Measurements from ENCODE around the gene FAM236D.
"Not testable (repeated sequence)": the region's sequence is repeated elsewhere in the genome, so short reads cannot be mapped to it uniquely, and the experiment has no call there.

The FAM236D gene

DNA sequence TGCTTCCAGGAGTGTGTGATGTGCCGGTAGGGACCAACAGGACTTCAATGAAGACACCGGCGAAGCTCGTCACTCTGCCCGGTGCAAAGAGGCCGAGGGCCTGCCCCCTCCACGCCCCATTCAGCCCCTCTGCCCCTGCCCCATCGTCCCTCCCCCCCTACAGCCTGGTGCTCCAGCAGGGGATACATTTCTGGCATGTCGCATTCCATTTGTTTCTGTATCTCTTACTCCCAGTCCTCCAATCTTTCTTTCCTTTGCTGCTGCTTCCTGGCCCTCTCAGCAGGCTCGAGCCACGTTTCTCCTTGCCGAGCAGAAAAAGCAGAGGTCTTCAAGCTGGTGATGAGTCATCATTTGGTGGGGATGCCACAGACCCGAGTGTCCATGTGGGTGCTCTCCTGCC lies at the start of gene FAM236D:
FAM236D (minus strand) TSS at position 101 of the 400 bp plus-strand sequence; CDS start at position 1, 100 bp downstream.
- DNase-seq: not testable (repeated sequence)

GRCh38 chrX:72837532-72837931 lies 29.5 kb upstream of the FAM236D start:
- not testable (repeated sequence) for DNase-seq

DNA sequence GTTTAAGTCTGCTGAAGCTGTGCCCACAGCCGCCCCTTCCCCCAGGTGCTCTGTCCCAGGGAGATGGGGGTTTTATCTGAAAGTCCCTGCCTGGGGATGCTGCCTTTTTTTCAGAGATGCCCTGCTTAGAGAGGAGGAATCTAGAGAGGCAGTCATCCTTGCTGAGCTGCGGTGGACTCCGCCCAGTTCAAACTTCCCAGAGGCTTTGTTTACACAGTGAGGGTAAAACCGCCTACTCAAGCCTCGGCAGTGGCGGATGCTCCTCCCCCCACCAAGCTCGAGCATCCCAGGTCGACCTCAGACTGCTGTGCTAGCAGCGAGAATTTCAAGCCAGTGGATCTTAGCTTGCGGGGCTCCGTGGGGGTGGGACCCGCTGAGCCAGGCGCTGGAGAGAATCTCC lies 22.7 kb upstream of the FAM236D start:
- not testable (repeated sequence) for DNase-seq

DNA sequence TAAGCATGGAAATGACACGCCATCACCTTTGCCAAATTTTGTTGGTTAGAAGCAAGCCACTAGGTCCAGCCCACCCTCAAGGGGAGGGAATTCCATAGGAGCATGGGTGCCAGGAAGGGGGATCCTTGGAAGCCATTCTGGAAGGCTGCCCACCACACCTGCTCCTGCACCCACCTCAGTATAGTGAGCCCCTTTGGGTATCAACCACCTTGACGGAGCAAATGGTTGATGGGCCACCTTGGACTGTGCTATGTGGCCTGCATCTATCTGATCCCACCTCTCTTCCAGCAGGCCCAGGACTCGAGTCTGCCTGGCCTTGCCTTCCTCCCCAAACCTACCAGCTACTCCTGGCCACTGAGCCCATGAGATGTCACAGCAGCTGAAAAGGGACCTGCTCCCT lies 17.6 kb downstream of the FAM236D start:
- not testable (repeated sequence) for DNase-seq

- not testable (repeated sequence) for DNase-seq
Observed at GRCh38 chrX:72788142-72788541, 19.9 kb downstream of the FAM236D start.

DNA sequence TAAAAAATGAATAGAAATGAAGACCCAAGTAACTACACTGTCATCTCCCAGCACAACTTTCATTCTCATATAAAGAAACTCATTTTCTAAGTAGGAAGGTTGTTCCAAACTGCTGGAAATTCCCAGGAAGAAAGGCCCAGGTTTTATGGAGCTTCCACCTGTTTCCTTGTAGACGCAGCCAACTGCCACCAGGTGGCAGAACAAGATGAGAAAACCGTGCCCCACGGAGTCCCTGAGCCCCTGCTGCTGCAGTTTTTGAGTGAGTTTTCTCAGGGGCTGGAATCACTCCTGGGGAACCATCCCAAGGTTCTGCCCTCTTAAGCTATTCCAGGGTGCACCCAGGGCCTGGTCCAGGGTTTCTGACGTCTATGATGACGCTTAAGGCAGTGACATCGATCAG lies 24.0 kb downstream of the FAM236D start:
- DNase-seq: not testable (repeated sequence)

GRCh38 chrX:72783365-72783936 lies 24.6 kb downstream of the FAM236D start:
- not testable (repeated sequence) for DNase-seq

DNA sequence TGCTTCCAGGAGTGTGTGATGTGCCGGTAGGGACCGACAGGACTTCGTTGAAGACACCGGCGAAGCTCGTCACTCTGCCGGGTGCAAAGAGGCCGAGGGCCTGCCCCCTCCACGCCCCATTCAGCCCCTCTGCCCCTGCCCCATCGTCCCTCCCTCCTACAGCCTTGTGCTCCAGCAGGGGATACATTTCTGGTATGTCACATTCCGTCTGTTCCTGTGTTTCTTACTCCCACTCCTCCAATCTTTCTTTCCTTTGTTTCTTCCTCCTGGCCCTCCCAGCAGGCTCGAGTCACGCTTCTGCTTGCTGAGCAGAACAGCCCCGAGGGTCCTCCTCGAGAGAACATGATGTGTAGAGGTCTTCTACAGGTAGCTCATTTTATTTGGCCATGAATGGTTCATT lies 25.4 kb downstream of the FAM236D start, which contains the start of gene FAM236B:
FAM236B (minus strand) TSS at position 101 of the 400 bp plus-strand sequence; CDS start at position 1, 100 bp downstream.
- not testable (repeated sequence) for DNase-seq

GRCh38 chrX:72778146-72778545 lies 29.9 kb downstream of the FAM236D start:
- not testable (repeated sequence) for DNase-seq

- not testable (repeated sequence) for DNase-seq
Observed at GRCh38 chrX:72777467-72777790, 30.6 kb downstream of the FAM236D start.

DNA sequence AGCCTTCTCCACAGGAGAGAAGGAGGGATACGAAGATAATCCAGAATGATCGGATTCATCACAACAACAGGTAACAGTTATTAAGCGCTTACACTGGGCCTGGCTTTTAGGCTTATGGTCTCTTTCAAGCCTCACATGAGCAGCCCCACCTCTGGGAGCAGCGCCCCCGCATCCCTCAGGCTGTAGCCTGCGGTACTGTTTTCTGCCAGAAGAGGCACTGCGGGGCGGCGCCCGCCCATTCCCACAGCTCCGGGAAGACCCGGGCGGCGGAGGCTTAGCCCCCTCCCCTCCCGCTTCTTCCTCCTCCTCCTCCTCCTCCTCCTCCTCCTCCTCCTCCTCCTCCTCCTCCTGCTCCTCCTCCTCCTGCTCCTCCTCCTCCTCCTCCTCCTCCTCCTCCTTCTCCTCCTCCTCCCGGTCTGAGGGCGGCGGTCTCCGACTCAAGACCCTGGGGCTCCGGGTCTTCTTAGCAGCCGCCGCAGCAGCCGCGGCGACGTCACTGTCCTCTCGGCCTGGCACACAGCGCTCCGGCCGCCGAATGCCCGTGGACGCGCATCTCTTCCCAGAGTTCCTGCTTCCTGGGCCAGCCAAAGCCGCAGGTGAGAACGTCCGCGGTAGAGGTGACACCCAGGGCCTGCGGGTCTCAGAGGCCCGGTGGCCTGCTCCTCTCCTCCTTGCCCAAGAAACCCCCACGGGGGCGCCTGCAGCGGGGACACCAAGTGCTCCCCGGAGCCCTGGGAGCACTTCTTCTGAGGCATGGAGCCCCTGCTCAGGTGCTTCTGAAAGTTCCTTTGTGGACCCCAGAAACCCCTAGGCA lies 31.1 kb downstream of the FAM236D start, which contains the start of gene DMRTC1B:
DMRTC1B (plus strand) TSS at position 238 of the 814 bp plus-strand sequence. CDS start 68,246 bp downstream, outside the sequence.
- DNase-seq: not testable (repeated sequence)

GRCh38 chrX:72760454-72760853 lies 47.6 kb downstream of the FAM236D start:
- DNase-seq: not testable (repeated sequence)
